ENCODE results near the gene UBE2E2. TPM values are rescaled to one million over a fixed set of nuclear protein-coding genes. Genes with fewer than 3 reads are reported as not detected.

Gene UBE2E2
- total RNA-seq, 1 experiment from 2014 or later: 38.6 TPM

- TF ChIP-seq CTCF (conservative IDR thresholded peaks at IDR 0.05): no peak
- Histone ChIP-seq H3K4ac (ENCODE audit: low read depth, low read length) (no peak overlapping the region), H2BK15ac (ENCODE audit: low read depth, low read length) (no peak overlapping the region), H2BK5ac (ENCODE audit: insufficient read length, low read length) (no peak overlapping the region), H4K8ac (replicated peaks; ENCODE audit: insufficient read length, low read depth, low read length) (no peak overlapping the region), H3K27ac (ENCODE audit: insufficient read length, low read depth, low read length) (no peak overlapping the region), H2AK5ac (ENCODE audit: insufficient read length, low read length) (no peak overlapping the region), H3K4me2 (ENCODE audit: insufficient read depth, insufficient read length, low read length) (no peak overlapping the region), H4K5ac (ENCODE audit: insufficient read length, low read depth, low read length) (no peak overlapping the region), H3K79me1 (ENCODE audit: insufficient read depth, low read depth, low read length, poor library complexity, severe bottlenecking) (no peaks in the 10 kb centered on the region), H2AFZ (ENCODE audit: low read length) (no peak overlapping the region), H3K79me2 (ENCODE audit: insufficient read depth, low read length) (no peaks in the 10 kb centered on the region), H4K20me1 (ENCODE audit: control insufficient read depth, insufficient read depth, insufficient read length) (no peaks in the 10 kb centered on the region), H2BK12ac (ENCODE audit: insufficient read length, low read depth, low read length) (no peak overlapping the region), H3K56ac (ENCODE audit: insufficient read length, low read depth, low read length) (no peak overlapping the region), H3K4me1 (ENCODE audit: insufficient read depth, low read length) (peaks cover 3% of the 10 kb centered on the region; the same call in 1 of the 2 replicates), H2BK20ac (ENCODE audit: low read depth, low read length, poor library complexity, severe bottlenecking) (no peak overlapping the region), H3K18ac (ENCODE audit: insufficient read length, low read depth, low read length) (no peak overlapping the region), H3K9me3 (ENCODE audit: control insufficient read depth, low read depth, low read length) (no peaks in the 10 kb centered on the region), H3K27me3 (ENCODE audit: insufficient read depth, low read length) (no peaks in the 10 kb centered on the region), H3K9ac (ENCODE audit: extremely low read depth, insufficient read length, low read length) (no peak overlapping the region), H2BK120ac (ENCODE audit: low read depth, low read length, poor library complexity, severe bottlenecking) (no peak overlapping the region), H3T11ph (ENCODE audit: low read length) (no peak overlapping the region), H3K14ac (ENCODE audit: insufficient read depth, low read length) (no peak overlapping the region), H4K91ac (ENCODE audit: insufficient read length, low read depth, low read length) (no peak overlapping the region), H3K23ac (ENCODE audit: insufficient read length, low read depth, low read length) (no peak overlapping the region), H3K23me2 (ENCODE audit: insufficient read length, low read depth, low read length, poor library complexity, severe bottlenecking) (no peaks in the 10 kb centered on the region)
- WGBS (ENCODE audit: extremely low coverage, insufficient read length, low lambda C conversion rate): no CpG with 5 or more reads among the region's 4 CpGs
- Mint-ChIP-seq H3K9me3 (no peaks in the 10 kb centered on the region), H3K36me3 (ENCODE audit: insufficient read depth in 1 of 3, low read depth in 3 of 3) (no peaks in the 10 kb centered on the region), H3K27ac (no peak overlapping the region; a peak in 1 of 7 replicates), H3K4me3 (no peak overlapping the region), H3K4me1 (peaks cover 27 to 34% of the 10 kb centered on the region in 2 experiments), H3K27me3 (ENCODE audit: low read depth) (no peaks in the 10 kb centered on the region)
- no peak for DNase-seq
These were observed 339.0 kb downstream of the UBE2E2 start for GRCh38 chr3:23542079-23542478.

All from H9 (cell line).